HG03060 (cell line): ENCODE measurements around the gene RBBP8.
"Not testable (repeated sequence)": the region's sequence is repeated elsewhere in the genome, so short reads cannot be mapped to it uniquely, and the experiment has no call there.

ENCODE experiments used
- ATAC-seq: cut with Tn5 transposase; IDR thresholded peaks from one replicate; pipeline ENCODE4 v1.9.1; 2021; ENCODE audit warnings: low read depth, moderate number of reproducible peaks; ENCODE audit not compliant: unreplicated experiment

Gene RBBP8

GRCh38 chr18:22939649-22940048 is 6.5 kb downstream of the RBBP8 start:
- no peak for ATAC-seq

GRCh38 chr18:22943847-22944246 is 10.7 kb downstream of the RBBP8 start:
- ATAC-seq: no peak

GRCh38 chr18:22946217-22946616 is 13.1 kb downstream of the RBBP8 start:
- ATAC-seq: no peak

- no peak for ATAC-seq
Observed at GRCh38 chr18:22946846-22947245, 13.7 kb downstream of the RBBP8 start.

- ATAC-seq: no peak
Observed at GRCh38 chr18:22951823-22952222, 18.7 kb downstream of the RBBP8 start.

- no peak for ATAC-seq
Observed at GRCh38 chr18:22952525-22952924, 19.4 kb downstream of the RBBP8 start.

GRCh38 chr18:22953982-22954381 is 20.9 kb downstream of the RBBP8 start:
- not testable (repeated sequence) for ATAC-seq

- no peak for ATAC-seq
Observed at GRCh38 chr18:22956226-22956625, 23.1 kb downstream of the RBBP8 start.

- no peak for ATAC-seq
Observed at GRCh38 chr18:22961156-22961555, 28.0 kb downstream of the RBBP8 start.

GRCh38 chr18:22962004-22962403 is 28.9 kb downstream of the RBBP8 start:
- ATAC-seq: no peak

- ATAC-seq: no peak
Observed at GRCh38 chr18:22964116-22964515, 31.0 kb downstream of the RBBP8 start.

GRCh38 chr18:22964722-22965121 is 31.6 kb downstream of the RBBP8 start:
- no peak for ATAC-seq

- no peak for ATAC-seq
Observed at GRCh38 chr18:22971038-22971437, 37.9 kb downstream of the RBBP8 start.

- ATAC-seq: no peak
Observed at GRCh38 chr18:22974001-22974400, 40.9 kb downstream of the RBBP8 start.

GRCh38 chr18:22974707-22975106 is 41.6 kb downstream of the RBBP8 start:
- ATAC-seq: no peak

GRCh38 chr18:22975508-22975907 is 42.4 kb downstream of the RBBP8 start:
- ATAC-seq: no peak

GRCh38 chr18:22977847-22978701 is 44.9 kb downstream of the RBBP8 start:
- ATAC-seq: no peak

GRCh38 chr18:22980394-22980793 is 47.3 kb downstream of the RBBP8 start:
- ATAC-seq: no peak

- ATAC-seq: no peak
Observed at GRCh38 chr18:22981274-22982133, 48.4 kb downstream of the RBBP8 start.

- no peak for ATAC-seq
Observed at GRCh38 chr18:22983175-22983574, 50.0 kb downstream of the RBBP8 start.

- no peak for ATAC-seq
Observed at GRCh38 chr18:22985250-22985649, 52.1 kb downstream of the RBBP8 start.
